Measurements from ENCODE around the gene CARD11. TPM values are rescaled to one million over a fixed set of nuclear protein-coding genes. Genes with fewer than 3 reads are reported as not detected.

CARD11 gene
- total RNA-seq, 1 donor from 2014 or later, result 0.80 TPM

DNA sequence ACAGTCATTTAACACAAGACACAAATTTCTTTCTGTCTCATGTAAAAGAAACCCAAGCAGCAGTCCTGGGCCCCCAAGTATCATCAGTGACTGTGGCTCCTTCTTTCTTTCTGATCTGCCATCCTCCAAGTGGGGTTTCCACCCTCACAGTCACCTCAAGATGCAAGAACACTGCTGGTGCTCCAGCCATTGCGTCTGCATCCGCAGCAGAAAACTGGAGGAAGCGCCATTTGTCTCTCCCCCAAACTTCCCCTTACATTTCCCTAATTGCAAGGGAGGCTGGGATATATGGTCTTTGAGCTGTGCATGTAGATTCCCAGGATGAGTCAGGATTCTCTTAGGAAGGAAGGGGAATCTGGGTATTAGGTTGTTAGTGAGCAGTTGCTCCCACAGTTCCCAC, 138.6 kb downstream of the CARD11 start:
- no peak for ATAC-seq

DNA sequence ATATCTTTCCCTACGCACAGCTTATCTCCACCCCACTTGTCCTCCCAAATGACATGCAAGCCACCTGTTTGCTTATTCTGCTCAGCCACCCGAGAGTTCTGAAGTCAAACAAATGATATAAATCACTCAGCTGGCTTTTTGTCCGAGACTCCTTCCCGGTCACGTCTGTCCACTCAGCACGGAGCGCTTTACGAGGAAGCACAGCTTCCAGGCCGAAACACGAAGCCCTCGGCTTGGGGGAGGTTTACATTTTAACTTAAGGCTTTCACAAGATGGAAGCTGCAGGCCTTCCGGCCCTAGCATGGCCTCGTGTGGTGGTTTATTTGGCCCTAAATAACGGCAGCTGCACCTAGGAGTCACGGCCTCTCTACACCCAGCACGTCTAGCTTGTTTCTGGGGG, 139.5 kb downstream of the CARD11 start:
- no peak for ATAC-seq

DNA sequence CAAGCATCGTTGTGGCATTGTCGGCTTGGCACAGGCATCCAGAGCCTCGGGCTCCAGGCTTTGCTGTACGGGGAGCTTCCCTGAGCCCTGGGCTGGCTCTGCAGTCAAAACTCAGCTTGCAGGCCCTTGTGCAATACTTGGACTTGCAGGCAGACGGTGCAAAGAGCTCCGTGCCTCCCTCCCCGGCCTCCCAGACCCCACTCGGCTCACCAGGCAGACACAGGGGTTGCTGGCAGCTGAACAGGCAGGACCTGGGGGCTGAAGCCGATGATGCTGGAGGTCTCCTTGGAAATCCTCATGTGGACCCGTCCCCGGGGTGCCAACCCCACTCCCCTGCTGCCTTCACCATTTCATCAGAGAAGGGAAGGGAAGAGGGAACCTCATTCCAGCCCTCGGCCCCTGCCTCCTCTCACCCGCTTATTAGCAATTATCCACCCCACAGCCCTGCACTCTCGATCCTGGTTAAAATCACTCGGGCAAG, 139.9 kb downstream of the CARD11 start:
- peak; percentile 7 for ATAC-seq

DNA sequence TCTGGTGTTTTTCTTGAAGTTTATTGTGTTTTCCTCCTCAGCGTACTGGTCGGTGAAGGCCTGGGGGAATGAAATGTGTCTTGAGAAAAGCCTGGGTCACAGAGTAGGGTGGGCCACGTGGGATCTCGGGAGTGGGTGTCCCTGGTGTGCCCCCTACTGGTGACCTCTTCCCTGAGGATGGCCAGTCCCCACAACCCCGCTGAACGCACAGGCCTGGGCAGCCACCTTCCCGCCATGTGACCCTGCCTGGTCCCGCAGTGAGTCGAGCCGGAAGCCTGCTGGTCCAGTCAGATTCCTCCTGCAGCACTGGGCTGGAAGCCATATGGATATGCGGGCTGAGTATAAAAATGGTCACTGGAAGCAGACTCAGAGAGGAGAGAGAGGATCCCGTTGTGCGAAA, 146.6 kb downstream of the CARD11 start:
- no peak for ATAC-seq

DNA sequence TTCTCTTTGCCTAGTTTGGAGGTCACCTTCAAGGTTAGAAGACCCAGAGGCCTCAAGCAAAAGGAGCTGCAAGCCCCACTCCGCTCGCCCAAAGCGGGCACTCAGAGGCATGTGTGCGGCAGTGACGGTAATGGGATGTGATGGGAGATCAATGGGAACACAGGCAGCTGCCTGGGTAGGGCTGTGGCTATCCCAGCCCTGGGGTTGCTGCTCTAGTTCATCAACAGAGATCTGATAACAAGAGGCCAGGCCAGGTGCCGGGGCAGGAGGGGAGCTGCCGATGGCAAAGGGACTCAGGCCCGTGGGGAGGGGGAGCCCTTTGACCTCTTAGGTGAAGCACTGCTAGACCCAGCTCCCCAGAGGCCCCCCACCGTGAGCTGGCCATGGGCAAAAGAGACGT, 147.5 kb downstream of the CARD11 start:
- ATAC-seq, result no peak

DNA sequence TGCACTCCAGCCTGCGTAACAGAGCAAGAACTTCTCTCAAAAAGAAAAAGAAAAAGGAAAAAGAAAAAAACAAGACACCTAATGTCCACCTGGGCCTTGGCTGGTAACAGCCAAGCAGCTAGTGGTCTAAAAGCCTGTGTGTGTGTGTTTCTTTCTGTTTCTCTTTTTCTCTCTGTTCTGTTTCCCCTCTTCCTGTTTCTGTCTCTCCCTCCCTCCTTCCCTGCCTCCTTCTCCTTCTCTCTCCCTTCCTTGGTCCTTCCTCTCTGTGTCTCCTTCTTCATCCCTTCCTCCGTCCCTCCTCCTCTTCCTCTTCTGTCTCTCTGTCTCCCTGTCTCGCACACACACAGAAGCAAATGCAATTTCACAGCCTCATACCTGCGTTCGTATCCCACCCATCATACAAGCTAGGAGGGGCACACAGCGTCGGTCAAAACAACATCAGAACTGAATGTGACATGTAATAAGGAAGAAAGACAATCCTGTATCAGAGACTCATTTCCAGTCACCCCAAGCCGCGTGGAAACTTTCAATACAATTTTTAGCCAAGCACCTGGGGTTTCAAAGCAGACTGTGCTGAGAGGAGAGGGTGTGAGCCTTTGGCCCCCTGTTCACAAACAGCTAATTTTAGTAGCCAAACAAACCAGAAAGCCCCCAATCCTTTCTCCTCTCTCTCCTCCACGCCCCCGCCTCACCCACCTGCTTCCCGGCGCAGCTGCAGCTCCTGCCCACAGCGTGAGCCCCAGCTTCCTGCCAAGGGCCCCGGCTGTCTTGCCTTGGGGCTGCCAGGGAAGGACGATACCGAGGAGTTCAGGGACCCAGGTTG, 149.3 kb downstream of the CARD11 start:
- peak; percentile 30 for ATAC-seq

DNA sequence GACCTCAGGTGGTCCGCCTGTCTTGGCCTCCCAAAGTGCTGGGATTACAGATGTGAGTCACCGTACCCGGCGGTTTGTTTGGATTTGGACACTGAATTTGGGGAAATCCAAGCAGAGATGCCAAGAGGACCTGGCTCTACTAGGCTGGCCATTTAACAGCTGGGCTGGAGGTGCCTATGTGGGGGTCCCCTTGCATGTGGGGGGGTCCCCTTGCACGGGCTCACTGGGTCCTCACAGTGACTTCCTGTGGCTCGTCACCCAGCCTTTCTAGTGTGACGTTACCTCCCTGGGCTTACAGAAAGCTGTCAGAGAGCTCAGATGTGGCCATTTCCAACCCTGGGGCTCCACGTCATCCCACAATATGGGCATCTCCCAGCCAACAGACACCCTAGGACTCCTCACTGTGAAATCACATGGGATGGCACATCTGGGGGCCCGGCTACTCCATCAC, 150.2 kb downstream of the CARD11 start:
- ATAC-seq, result no peak

DNA sequence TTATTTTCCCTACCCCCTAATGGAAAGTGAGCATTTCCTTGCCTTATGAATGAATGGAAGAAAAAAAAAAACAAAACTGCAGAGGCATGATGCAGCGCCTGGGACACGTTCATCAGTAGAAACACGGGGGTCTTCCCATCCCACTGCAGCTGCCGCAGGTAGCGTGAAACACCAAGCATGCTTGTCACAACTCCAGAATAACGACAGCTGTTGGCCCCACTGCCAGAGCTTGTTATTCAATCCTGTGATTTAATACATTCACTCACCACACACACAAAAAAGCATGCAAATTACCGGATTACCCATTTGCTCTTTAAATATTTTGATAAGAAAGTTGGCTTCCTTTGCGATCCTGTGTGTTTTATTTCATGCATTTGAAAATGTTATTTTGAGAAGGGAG, 151.1 kb downstream of the CARD11 start:
- no peak for ATAC-seq

DNA sequence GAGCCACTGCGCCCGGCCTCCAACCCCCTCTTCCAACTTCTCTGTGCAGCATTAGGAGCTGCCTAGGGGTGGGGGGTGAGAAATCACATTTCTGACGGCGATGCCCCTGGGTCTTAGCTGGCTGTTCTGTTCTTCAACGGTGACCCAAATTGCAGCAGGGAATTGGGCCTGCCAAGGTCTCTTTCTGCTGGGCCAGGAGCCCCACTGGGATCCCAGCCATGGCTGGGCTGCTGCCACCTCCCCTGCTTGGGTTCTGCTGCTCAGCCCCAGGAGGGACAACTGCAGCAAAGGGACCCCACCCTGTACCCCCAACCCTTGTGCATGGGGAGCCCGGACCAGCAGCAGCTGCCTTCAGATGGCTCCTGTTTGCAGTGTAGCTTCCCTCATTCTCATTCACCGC, 155.9 kb downstream of the CARD11 start:
- no peak for ATAC-seq

DNA sequence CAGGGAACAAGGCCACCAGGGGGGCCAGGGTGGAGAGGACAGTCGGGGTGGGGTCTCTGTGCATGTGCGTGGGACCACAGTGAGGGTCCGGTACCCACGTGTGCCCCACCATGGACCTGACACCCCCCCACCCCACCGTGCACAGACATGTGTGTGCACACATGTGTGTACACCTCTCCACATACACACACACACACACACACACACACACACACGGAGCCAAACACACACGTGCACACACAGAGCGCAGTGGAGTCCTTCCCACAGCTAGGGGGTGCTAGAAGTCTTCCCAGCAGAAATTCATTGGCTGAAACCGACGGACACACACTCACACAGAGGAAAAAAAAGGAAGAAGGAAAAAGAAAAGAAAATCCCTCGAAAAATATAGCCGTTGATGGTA, 156.8 kb downstream of the CARD11 start:
- peak; percentile 80 for ATAC-seq

DNA sequence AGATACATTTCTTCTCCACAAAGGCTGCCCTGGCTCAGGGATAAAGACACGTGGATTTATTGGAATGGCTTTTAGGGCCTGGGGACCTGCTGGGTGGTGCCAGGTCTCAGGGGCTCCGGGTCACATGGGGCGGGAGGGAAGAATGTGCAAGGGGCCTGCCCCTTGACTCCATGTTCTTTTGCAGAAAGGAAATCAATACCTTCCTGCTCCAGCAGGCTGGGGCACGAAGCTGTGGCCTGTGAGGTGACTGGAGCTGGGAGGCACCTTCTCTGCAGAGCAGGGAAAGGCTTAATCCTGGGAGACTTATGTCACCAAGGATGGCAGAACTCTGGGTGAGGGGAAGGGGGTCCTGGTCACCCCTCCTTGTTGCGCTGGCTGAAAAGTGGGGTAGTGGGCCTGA, 157.3 kb downstream of the CARD11 start:
- no peak for ATAC-seq

DNA sequence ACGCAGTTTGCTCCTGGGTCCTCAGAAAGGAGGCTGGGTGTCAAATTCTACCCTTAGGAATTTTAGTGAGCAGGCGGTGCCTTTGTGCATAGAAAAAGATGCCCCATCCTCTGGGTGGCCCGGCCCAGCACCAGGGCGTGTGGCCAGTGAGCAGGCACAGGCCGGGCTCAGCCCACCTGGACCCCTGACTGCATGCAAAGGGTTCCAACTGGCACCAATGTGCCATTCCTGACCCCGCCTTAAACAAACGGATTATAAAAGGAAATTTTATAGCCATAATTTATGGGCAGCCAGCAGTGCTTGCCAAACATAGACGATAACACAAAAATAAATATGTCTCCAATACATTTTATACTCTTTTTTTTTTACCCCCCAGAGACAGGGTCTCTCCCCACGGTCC, 159.5 kb downstream of the CARD11 start:
- no peak for ATAC-seq

DNA sequence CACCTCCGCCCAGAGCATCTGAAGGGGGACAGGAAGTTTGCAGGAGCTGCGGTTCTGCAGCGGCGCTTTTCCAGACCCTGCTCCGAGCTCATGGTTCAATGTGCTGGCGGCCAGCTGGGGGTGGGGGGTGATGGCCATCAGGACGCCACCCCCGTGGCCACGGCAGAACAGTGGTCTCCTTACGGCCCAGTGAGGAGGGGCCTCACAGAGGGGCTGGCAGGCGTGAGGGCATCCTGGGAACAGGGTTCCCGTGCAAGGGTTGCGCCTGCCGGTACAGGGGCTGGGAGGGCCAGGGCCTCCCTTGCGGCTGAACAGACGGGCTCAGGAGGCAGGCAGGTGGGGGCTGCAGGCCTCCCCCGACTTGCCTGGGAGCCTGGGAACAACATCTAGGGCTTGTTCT, 160.6 kb downstream of the CARD11 start:
- ATAC-seq, result no peak

DNA sequence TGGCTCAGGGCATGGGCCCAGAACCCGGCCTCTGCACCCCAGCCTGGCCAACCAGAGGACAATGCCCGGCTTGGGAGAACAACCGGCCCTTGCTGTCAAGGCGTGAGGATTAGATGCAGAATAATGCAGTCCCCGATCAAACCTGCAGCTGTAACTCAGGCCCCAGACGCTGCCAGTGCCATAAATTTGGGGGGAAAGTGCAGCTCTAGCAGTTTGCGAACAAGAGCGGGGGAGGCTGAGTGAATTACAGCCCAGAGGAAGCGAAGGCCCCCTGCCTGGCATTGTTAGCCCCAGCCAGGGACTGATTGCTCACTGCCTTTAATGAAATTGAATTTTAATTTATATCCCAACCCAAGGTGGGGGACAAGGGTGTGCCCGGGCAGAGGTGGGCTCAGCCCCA, 161.6 kb downstream of the CARD11 start:
- ATAC-seq, result no peak

DNA sequence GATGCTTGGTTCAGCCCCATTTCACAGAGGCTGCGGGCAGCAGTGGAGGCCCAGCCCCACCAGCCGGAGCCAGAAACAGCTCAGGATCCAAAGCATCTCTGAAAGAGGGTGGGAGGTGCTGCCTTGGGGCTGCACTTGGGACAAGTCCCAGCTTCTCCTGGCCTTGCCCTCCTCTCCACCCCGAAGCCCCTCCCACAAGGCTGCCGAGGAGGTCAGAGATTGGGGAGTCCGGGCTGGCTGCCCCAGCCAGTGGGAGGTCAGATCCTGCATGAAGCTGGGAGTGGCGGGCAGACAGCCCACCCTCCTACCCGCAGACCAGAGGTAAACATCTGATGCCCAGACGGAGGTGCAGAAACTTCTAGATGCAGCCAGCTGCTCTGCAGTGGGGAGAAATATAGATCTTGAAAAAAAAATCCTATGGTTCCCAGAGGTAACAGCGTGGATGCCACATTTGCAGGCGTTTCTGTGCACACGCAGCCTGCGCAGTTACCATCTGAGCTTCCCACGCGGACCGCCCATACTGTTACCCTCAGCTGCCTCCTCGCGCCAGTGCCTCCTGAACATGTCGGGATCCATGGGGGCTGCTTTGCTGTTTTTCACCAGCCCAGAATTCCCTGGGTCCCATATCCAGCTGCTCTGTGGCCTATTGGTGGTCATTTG, 162.7 kb downstream of the CARD11 start:
- no peak for ATAC-seq

DNA sequence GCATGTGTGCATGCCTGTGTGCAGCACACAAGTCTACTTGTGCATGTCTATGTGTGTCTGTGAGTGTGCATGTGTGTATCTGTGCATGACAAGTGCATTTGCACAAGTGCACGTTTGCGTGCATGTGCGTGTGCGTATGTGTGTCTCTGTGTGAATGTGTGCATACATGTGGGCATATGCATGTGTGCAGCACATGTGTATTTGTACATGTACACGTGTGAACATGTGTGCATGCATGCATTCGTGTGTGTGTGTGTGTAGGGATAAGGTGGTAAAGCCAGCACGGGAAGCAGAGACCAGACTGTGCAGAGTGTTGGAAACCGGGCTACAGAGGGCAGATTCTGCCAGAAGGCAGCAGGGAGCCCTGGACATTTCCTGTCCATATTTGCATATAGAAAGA, 163.6 kb downstream of the CARD11 start:
- ATAC-seq, result no peak

DNA sequence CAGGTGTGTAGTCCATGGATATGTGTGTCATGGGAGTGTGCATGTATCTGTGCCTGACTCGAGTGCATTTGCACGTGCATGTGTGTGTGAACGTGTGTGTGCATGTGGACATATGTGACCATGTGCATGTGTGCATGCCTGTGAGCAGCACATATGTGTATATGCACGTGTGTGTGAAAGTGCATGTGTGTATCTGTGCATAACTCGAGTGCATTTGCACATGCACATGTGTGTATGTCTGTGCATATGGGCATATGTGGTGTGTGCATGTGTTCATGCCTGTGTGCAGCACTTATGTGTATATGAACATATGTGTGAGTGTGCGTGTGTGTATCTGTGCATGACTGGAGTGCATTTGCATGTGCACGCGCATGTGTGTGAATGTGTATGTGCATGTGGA, 164.3 kb downstream of the CARD11 start:
- ATAC-seq, result no peak

DNA sequence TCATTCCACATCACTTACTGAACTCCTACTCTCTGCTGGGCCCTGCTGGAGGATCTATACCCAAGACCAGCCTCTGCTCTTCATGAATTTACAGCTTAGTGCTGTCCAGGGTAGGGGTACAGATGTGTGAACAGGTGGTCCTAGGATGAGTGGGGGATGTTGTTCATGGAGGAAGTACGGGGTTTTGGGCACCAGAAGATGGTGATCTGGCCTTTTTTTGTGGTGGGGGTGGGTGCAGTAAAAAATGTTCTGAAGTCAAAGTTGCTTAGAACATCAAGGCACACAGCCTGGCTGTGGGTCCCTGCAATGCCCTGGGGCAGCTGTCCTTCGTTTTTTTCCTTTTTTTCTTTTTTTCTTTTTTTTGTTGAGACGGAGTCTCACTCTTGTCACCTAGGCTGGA, 165.4 kb downstream of the CARD11 start:
- ATAC-seq, result no peak

DNA sequence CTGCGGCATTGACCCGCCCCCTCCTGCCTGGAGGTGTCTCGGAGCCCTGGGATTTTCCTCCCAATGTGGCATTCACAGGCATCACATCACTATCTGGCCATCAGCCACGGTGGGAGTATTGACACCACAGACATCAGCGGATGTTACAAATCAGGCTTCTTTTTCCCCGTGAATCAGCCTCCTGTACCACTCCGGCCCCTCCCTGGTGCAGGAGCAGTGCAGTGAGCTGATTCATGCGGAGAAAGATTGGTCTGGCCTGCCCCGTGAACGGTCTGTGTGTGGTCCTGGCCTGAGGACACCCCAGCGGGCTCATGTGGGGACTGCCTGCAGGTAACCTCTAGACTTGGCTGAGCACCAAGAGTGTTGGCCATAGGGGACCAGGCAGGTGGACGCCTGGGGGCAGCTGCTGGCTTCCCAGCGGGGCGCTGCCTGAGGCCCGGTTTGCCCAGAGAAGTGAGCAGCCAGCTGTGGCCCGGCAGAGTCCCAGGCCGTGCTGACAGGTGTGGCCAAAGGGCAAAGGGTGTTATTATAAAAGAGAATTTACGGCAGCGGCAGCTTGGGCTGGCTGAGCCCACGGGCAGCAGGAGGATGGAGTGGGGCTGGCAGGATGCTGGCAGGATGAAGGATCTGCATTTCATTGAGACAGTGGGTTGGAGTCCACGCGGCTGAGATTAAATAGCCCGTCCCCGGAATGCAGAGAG, 167.5 kb downstream of the CARD11 start:
- ATAC-seq, result no peak

DNA sequence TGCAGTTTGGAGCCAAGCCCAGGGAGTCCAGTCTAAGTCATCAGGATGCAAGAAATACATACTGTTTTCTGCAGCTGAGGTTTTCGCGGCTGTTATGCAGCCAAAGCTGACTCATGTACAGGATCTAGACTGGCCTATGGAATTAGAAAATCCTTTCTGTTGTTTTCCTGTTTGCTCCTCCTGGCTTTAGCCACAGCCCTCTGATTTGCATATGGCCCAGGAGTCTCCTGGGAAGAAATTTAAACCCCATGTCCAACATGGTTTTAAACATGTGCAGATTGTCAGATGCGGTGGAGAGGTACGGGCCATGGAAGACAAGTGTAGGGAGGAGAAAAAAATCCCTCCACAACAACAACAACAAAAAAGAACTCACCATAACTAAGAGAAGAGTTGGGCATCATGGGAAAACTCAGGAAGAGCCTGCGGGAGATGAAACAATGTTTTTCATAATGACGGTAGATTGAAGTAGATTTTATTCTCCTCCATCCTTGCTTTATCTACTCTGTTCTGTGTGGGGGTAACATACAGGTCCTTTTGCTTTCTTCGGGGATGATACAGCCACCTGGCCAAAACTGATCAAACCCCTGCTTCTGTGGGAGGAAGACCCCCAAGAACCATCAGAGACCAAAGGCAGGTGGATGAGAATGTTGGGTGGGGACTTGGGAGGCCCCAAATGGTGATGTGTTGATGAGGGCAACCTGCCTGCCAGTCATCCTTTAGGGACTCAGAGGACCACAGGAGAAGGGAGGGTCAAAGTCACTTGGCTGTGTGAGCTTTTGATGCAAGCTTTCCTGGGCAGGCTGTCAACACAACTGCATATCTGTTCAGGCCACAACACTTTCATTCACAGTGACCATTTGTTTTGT, 169.7 kb downstream of the CARD11 start:
- ATAC-seq, result peak; percentile 80

DNA sequence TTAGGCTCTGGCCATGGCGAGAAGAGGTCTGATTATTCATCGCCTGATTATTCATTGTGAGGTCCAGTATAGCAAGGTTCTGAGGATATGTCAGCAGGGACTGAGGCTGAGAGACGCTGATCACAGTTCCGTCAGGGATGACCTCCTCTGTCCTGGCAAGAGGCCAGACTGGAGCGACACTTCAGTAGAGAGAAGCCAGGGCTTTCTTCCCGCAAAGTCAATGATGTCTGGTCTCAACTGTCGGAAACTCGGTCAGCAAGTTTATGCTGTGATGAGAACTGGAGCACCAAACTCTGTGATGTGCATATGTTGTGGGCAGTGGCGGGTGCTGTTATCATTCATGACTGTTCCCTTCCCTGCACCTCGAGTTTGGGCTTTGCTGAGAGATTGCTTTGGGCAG, 170.5 kb downstream of the CARD11 start:
- ATAC-seq, result peak; percentile 39

DNA sequence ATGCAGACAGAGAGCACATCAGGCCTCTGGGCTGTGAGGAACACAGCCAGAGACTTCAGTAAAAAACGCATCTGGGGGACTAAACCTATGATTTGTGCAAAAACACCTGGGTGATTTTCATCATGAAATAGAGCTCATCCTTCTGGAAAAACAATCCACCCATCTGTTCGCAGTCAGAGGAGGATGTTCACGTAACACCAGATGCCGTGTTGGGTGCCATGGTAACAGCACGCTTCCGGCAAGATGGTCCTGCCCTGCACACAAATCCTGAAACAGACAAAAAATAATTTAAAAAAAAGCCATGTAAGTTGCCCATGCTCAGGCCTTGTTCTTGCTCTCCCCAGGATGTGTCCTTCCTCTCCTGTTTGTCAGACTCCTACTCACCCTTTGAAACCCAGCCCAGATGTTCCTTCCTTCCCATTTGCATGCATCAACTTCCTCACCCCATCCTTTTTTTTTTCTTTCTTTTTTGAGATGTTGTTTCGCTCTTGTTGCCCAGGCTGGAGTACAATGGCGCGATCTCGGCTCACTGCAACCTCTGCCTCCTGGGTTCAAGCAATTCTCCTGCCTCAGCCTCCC, 171.3 kb downstream of the CARD11 start:
- no peak for ATAC-seq

Data from esophagus mucosa (tissue), 1 donor.